ENCODE results near the gene TRAF3IP1.
"Not testable (repeated sequence)": the region's sequence is repeated elsewhere in the genome, so short reads cannot be mapped to it uniquely, and the experiment has no call there.

TRAF3IP1 gene

DNA sequence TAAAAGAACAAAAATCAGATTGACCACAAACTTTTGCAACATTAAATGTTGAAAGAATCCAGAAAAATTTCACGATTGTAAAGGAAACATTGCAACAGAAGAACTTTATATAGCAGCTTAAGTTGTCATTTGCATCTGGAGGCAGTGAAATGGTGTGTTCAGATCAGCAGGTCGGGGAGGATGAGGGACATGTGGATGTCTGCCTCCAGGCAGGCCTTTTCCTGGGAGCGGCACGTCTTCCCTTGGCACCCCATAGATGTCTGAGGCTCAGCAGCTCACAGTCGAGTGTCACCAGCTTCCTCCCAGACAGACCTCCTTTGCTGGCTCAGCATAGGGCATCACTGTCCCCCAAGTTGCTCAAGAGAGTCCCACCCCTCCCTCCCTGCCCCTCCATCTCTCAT, 62.1 kb downstream of the TRAF3IP1 start:
- no peak for DNase-seq

DNA sequence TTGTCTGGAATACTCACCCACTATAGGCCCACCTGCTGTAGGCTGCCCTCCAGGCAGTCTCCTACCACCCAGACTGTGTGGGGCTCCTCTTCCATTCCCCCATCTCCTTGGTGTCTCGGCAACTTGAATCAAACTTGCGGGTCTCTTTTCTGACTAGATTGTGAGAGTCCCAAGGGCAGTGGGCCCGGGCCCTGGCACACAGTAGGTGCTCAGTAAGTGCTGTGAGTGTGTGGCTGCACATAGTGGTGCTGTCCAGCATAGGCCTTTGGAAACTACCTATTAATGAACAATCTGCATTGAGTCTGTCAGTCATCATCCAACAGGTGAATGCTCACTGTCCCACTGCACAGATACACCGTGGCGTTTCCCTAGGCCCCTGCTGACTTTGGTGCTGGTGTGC, 62.8 kb downstream of the TRAF3IP1 start:
- no peak for DNase-seq

DNA sequence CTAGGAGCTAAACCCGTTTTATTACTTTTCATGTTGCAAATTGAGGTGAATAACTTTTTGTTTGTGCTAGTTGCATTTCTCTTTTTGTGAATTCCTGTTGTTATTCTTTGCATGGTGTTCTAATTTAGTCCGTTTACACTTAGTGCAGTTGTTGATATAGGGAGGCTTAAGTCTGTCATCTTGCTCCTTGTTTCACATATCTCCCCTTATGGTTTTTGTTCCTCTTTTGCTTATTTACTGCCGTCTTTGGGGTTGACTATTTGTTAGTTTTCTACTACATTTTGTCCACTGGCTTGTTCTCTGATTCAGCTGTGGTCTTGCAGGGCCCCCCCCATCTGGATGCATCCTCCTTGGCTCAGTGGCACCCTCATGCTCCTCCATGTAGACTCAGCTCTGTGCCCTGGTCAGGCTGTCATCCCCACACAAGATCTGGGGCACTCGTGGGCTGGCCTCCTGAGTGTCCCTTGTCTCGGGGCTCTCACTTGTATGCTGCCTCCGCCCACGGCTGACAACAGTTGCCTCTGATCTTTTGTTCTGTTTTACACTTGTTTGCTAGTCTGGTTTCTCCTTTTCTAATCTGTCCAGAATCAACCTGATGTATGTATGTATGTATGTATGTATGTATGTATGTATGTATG, 63.5 kb downstream of the TRAF3IP1 start:
- DNase-seq: no peak

DNA sequence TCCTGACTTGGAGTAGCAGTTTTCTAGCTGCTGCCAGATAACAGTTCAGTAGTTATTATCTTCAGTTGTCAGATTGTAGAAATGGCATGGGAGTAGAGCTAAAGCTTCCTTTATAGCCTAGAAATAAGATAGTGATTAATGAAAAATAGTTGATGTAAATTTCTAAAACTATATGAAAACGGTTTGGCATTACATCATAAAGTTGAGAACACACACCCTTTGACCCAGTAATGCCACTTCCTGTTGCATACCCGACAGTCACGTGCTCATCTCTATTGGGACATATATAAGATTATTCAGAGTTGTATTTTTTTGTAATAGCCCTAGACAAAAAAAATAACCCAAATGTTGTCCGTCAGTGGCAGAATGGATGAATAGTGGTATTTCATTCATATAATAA, 67.0 kb downstream of the TRAF3IP1 start:
- DNase-seq: no peak

DNA sequence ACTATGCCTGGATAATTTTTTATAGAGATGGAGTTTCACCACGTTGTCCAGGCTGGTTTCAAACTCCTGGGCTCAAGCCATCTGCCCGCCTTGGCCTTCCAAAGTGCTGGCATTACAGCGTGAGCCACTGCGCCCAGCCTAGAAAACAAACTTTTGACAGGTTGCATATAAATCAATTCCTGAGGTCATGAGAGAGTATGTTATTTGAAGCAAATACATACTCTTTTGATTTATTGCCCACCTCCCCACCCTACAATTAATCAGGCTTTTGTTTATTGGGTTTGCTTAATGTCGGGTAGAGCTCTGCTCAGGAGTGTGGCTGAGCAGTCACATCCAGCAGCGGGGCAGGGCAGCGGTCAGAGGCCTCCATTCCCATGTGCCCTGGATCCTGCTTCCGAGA, 68.5 kb downstream of the TRAF3IP1 start:
- no peak for DNase-seq

DNA sequence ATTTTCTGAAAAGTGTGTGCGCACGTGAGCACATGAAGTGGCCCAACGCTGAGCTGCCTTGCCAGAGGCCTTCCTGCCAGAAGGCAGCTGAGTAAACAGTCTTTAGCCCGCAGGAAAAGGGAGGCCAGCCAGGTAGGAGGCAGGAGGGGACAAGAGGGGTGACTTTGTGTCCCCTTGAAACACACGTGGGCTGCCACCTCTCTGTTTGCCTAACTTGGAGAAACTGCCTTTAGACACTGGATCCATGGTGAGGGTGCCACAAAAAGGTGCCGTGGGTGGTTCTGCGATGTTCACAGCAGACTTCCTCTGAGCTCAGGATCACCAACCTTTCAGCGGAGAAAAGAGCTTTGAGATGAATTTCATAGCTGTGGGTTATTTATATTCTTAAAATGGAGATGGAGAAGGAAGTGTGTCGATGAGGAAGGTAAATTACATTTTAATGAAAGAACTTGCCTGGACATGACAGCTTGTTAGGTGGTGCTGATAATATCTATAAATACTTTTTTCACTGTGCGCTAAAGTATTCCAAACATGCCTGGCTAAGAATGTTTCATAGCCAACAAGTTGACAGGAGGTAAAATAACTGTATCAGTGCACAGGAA, 69.8 kb downstream of the TRAF3IP1 start:
- DNase-seq: no peak

DNA sequence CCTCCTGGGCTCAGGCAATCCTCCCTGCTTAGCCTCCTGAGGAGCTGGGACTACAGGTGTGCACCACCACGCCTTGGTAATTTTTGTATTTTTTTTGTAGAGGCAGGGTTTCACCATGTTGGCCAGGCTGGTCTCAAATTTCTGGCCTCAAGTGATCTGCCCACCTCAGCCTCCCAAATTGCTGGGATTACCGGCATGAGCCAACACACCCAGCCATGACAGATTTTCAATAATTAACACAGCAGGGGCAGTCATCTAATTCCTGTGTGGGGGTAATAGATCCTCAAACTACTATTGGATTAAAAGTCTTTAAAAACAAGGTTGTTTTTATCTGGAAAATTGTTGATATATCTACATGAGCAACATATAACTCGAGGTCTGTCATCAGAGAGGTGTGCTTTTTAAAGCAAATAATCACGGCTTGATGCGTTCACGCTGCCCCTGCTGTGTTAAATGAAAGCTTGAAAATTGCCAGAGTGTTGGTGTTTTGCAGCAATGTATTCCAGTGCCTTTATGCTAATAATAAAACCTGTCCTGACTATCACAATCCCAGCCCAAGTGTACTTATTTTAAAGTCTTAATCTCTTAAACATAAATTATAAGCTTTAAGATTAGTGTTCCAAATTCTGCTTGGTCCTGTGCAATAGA, 70.8 kb downstream of the TRAF3IP1 start:
- DNase-seq: no peak

DNA sequence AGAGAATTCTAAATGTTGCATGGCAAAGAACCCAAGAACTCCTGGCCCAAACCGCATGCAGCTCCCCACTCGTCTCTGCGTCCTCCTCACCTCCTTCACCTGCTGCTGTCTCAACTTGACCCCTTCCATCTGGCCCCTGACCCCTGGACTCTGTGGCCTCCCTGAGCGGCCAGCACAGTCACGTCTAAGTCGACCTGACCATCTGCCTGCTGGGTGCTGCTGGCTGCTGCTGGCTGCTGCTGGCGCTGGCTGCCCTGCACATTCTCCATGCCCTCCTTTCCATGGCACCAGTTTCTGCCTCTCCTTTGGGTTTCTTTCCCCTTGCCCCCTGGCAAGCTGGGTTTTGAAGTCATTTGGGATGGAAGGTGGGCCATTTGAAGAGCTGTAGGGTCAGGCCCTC, 76.3 kb downstream of the TRAF3IP1 start:
- no peak for DNase-seq

DNA sequence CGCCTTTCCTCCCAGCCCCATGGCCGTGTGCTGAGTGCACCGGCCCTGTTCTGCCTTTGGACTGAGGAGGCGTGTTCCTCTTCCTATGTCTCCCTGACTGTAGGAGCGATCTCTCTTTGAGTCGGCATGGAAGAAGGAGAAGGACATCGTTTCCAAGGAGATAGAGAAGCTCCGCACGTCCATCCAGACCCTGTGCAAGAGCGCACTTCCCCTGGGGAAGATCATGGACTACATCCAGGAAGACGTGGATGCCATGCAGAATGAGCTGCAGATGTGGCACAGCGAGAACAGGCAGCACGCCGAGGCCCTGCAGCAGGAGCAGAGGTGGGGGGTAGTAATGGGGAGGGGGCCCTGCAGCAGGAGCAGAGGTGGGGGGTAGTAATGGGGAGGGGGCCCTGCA, 77.0 kb downstream of the TRAF3IP1 start:
- DNase-seq: no peak

DNA sequence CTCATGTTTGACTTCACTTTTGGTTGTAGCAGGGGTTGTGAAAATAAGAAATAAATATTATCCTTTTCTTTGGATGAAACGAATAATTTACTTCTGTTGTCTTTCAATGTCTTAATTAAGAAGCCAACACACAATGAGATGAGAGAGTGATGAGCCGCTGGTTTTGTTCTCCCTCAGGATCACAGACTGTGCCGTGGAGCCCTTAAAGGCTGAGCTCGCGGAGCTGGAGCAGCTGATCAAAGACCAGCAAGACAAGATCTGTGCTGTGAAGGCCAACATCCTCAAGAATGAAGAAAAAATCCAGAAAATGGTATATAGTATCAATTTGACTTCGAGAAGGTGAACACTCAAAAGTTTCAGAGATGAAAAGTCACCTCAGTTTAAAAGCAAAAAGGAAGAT, 78.3 kb downstream of the TRAF3IP1 start:
- no peak for DNase-seq

DNA sequence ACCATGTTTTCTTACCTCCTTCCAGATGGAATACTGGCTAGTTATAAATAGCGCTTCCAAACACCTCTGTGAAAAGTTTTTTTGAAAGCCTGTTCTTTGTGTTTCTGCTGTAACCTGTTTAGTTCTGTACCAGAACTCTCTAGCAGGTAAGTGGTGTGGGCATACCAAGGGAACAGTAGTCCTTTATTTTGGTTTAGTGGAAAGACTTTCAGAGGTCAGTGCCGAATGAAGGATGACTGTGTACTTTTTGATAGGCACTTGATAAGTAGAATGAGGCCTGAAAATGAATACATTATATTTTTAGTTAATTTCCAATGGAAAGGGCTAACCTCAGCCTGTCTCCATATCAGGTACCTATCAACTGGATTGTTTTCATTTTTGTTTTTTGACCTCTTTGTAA, 78.8 kb downstream of the TRAF3IP1 start:
- no peak for DNase-seq

DNA sequence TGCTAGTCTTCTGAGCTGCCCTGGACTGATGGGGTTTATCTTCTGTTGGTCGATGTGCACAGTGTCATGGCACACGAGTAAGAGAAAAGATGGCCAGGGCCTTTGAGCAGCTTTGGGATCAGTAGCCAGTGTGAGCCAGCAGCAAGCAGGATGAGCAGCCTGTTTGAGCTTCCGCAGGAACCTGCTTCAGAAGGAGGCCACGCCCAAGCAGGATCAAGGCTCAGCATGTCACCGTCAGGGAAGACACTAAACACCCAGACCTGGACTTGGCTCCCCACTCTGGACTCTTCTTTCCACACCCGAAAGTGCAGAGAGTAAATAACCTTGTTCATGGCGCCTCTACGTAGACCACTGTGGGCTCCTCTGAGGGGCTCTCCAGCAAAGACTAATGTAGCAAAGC, 81.2 kb downstream of the TRAF3IP1 start:
- DNase-seq: no peak

DNA sequence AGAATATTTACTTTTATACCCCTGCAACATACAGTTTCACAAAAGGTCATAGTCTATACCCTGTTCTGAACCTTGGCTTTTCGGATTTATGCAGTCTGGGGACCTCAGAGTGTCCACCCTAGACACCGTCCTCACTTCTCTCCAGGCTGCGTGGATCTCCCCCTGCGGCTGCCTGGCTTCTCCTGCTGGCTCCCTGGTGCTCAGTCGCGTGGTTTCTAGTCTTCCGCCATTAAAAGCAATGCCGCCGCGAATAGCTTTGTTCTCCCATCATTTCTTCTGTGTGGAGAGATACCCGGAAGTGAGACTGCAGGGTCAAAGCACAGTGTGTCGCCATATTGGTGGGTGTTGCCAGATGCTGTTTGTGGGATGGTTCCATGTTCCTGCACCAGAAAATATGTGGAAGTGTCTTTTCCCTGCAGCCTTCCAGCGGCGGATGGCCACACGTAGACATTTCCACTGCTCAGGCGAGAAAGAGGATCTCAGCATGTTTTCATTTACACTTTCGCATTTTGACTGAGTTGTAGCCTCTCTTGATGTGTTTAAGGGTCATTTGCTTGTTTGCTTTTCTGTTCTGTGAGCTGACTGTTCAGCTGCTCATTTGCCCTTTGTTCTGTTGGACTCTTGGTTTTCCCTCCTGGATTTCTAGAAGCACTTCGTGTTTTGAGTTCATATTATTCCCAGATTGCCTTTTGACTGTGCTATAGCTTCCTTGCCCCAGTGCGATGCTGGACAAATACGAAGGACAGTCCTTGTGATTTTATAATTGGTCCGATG, 83.5 kb downstream of the TRAF3IP1 start:
- DNase-seq: no peak

DNA sequence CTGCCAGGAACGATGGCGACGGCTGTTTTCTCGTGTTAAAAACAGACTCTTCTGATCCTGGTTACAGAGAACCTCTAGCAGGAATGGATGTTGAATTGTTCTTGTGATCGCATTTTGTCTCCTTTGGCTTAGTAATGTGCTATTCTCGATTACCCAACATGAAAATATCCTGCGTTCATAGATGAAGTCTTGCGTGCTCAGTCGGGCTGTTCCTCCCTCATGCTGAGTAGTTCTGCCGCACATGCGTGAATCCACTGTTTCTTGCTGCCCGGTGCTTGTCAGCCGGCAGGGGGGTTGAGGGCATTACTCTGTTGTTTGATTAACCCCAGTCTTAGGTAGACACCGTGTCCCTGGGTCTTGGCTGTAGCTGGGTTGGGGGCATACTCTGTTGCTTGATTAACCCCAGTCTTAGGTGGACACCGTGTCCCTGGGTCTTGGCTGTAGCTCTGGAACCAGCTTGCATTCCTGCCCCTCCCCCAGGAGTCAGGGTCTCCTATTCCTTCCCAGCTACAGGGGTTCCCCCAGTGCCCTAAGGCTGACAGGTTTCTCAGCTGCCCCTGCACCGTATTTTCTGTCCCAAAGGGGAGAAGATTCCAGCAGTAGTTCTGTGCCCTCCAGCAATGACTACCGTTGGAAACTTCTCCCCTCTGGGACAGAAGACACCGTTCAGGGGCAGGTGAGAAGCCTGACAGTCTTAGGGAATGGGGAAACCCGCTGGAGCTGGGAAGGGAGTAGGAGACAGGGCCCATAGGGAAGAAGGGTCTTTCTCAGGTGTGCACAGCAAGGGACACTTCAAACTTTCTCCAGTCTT, 84.3 kb downstream of the TRAF3IP1 start:
- no peak for DNase-seq

DNA sequence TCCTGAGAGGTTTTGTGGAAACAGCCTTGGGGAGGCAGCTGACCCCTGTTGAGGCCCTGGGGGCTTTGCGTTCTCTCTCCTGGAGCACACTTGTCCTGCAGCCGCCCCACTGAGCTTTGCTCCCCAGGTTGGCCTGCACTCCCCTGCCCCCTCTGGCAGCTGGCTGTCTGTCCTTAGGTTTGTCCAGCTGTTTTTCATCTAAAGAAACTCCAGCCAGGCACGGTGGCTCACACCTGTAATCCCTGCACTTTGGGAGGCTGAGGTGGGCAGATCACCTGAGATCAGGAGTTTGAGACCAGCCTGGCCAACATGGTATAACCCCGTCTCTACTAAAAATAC, 84.9 kb downstream of the TRAF3IP1 start:
- not testable (repeated sequence) for DNase-seq

DNA sequence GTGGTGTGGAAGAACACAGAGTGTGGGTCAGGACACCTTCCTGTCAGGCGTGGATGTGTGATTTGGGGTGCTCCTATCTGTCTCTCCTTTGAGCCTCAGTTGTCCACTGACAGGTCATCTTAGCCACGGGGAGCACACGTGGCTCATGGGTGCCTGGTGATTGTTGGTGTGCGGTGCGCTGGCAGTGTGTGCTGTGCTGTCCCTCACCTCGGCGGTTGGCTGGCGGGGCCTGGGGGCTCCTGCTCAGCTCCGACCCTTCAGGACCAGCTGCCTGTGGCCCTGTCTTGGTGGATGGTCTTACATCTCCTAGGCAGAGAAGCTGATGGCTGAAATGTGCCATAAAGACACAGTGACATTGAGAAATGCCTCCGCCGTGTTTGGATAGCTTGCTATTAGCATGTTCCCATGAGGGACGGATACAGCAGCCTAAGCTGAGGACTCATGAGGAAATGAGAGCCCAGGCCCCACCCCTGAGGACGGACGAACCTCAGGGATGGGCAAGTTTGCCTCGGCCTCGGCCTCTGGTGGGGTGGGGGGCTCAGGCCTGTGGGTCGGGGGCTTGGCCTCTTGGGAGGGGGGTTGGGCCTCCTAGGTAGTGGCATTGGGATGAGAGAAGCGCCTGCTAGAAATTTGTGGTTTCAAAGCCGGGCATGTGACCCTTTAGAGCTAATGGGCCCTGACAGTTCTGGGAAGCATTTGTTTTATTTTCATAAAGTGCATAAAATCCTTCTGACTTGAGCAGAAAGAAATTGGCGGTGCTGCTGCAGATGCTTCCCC, 86.1 kb downstream of the TRAF3IP1 start:
- DNase-seq: no peak

DNA sequence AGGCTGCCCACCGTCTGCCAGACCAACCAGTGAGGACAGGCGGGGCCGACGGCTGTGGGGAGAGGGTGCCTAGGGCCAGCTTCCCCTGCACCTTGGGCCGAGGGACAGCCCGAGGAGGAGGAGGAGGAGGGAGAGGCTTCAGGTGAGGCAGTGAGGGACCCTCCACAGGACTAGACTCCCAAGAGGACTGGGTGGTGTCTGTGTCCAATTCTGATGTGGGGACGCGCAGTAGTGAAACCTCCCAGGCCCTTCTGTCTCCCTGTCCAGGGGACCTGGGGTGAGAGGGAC, 86.6 kb downstream of the TRAF3IP1 start:
- DNase-seq: no peak

DNA sequence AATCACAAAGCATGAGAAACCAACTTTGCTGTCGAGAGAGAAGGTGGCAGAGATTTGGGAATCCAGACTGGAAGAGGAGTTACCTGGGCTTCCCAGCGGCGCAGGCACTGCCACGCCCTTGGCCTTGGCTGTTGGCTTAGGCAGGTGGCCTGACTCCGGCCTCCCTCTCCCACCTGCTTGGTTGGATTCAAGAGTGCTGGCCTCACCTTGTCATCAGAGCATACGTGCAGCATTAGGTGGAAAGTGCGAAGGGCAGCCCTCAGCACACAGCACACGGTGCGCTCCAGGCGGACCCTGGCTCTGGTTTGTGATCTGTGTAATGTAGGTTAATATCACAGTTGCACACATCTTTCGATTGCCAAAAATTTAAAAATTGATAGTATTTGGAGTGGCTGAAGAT, 87.2 kb downstream of the TRAF3IP1 start:
- no peak for DNase-seq

DNA sequence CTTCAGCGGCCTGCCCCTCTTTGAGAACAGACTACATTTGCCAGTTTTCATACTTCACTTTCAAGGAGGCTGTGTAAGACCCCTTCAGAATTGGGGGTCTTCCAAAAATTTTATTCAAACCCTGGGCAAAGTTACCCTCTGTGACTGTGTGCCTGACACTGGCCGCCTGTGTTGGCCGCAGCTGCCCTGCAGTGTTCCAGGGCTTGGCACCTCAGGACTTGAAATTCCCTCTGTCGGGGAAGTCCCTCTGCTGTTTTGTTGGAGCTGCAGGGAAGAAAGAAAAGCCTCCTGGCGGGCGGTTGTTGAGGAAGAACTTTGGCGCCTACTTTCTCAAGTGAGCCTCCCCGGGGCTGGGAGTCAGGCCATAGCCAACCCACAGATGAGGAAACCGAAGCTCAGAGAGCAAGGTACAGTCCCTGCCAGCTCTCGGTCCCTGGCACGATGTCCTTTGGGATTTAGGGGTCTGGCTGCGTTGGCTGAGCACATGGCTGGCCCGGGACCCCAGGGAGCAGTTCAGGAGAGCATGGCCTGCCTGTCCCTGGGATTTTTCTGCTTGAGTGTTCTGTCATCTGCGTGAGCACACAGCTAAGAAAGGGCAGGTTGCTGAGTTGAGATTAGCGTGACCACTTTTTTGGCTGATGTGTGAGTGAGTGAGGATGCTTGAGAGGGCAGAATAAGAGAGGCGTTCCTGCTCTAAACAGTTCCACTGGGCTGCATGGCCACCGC, 88.5 kb downstream of the TRAF3IP1 start:
- no peak for DNase-seq

DNA sequence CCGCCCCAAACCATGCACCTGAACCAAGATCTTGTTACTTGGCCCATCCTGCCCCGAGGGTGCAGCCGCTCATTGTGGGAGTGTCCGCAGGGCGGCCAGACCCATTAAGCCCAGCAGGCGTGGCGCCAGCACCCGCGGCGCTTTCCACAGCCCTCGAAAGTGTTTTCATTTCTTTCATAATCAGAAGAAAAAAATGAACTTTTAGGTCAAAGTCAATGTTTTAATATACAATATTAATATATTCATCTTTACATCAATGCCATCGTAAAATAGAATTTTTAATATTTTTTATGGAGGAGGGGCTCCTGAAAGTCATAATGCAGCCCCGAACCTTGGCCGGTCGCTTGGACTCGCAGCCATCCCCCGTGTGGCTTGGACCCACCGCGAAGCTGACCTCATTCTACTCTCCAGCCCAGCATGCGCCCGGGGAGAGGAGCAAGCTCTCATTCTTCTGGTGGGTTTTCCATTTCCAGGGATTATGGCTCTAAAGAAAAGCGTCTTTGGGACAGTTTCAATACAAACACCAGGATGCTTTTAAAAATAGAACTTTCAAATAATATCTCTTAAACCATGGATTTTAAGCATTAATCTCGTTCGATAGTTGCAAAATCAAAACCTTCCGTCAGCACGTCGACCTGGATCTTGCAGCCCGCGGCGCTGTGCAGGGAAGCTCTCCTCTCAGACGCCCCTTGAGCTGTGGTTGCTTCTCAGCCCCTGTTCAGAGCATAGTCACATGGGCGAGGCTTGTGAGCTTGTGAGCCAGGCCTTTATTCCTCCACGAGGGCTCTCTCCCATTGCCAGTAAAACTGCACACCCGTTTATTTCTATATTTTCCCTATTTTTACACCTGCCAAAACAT, 89.3 kb downstream of the TRAF3IP1 start:
- DNase-seq: no peak

All from T-helper 9 cell (primary cell).